Measurements from ENCODE around the gene HOXD3.

GRCh38 chr2:176193048-176193447, 35.9 kb downstream of the HOXD3 start:
- no peak for TF ChIP-seq CTCF (IDR thresholded peaks at IDR 0.05 in 8 of 11, conservative IDR thresholded peaks at IDR 0.05 in 3 of 11)
- no peak for TF ChIP-seq POLR2AphosphoS5 (IDR thresholded peaks at IDR 0.05)
- no peak for TF ChIP-seq POLR2A (IDR thresholded peaks at IDR 0.05)

All from spleen (tissue), 7 donors.